HG02938 (cell line): Measurements from ENCODE around the gene ZG16B.

Experiments
- ATAC-seq: cut with Tn5 transposase; IDR thresholded peaks from one replicate; pipeline ENCODE4 v1.9.1; 2021; ENCODE audit warnings: mild to moderate bottlenecking, moderate library complexity; ENCODE audit not compliant: unreplicated experiment

ZG16B gene

GRCh38 chr16:2822496-2822895 lies 7.6 kb upstream of the ZG16B start:
- no peak for ATAC-seq

- no peak for ATAC-seq
Measured at GRCh38 chr16:2824626-2825025, 5.5 kb upstream of the ZG16B start.

DNA sequence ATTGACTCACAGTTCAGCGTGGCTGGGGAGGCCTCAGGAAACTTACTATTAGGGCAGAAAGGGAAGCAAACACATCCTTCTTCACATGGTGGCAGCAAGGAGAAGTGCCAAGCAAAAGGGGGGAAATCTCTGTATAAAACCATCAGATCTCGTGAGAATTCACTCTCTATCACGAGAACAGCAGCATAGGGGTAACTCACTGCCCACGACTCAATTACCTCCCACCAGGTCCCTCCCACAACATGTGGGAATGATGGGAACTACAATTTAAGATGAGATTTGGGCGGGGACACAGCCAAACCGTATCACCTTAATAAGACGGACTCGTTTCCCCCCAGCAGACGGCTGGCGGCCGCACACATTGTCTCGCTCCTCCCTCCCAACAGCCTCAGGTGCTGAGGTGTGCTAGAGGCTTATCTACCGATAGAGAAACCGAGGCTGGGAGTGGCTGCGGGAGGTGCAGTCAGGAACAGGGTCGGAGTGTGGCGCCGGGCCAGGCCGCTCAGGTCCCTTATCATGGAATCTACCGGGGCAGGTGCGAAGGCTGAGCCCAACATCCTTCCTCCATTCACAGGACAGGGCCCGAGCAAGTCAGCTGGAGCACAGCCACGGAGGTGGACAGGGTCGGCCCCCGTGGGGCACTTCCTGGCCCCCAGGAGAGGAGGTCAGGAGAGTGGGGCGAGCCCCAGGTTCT lies 4.9 kb upstream of the ZG16B start:
- no peak for ATAC-seq

GRCh38 chr16:2825906-2826305 lies 4.2 kb upstream of the ZG16B start:
- ATAC-seq, result no peak

GRCh38 chr16:2826591-2827373 lies 3.3 kb upstream of the ZG16B start:
- ATAC-seq, result no peak

GRCh38 chr16:2827374-2827791 lies 2.7 kb upstream of the ZG16B start:
- no peak for ATAC-seq

DNA sequence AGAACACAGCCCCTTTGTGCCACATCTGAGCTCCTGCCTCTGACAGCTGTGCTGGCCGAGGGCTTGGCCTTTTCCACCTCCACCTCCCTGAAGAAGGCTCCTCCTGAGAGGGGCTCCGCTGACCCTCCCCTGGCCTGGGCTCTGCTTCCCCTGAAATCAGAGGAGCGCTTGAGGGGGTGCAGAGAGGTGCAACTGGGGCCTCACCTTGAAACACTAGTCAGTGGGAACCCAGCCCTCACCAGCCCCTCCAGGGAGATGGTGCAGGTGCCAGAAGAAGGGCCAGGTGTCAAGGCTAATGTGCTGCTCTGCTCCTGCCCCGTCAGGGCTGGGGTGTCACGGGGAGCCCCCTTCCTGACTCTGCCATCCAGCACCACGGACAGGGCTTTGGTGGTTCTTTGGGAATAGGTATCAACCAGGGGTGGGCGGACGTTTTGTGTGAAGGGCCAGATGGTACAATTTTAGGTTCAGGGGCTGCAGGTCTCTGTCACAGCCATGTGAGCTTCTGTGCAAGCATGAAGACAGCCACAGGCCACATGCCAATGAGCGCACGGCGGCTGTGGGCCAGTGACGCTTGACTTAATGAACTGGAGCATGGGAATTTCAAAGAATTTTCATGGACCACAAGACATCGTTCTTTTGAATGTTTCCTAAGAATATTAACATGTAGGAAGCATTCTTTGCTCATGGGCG lies 2.1 kb upstream of the ZG16B start:
- no peak for ATAC-seq

DNA sequence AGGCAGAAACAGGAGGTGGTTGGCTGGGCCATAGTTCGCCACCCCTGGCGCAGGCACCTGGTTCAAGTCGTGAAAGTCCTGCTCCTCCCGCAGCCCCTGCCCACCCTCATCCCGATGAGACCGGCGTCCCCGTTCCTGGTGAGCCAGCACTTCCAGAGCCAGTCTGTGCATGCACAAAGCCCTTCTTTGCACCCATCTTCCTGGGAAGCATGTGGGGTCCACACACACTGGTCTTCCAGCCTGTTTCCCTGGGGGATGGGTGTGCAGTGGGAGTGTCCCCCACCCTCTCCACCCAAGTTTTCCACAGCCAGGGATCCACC lies 1.6 kb upstream of the ZG16B start:
- ATAC-seq, result no peak

- ATAC-seq, result no peak
Measured at GRCh38 chr16:2828876-2829430, 1.1 kb upstream of the ZG16B start.

DNA sequence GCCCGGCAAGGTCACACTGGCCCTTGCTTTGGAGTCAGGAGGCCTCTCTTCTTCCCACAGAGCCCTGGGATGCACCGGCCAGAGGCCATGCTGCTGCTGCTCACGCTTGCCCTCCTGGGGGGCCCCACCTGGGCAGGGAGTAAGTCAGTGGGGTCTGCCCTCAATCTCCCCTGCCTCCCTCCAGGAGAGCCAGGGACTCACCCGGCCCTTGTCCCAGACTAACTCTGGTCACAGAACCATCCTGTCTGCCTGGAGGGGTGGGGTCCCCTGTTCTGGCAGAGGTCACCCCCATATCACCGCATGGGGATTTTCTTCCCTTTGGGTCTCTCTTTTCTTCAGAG lies 222 bp downstream of the ZG16B start:
- ATAC-seq, result no peak

- no peak for ATAC-seq
Measured at GRCh38 chr16:2831203-2831602, 1.1 kb downstream of the ZG16B start.

DNA sequence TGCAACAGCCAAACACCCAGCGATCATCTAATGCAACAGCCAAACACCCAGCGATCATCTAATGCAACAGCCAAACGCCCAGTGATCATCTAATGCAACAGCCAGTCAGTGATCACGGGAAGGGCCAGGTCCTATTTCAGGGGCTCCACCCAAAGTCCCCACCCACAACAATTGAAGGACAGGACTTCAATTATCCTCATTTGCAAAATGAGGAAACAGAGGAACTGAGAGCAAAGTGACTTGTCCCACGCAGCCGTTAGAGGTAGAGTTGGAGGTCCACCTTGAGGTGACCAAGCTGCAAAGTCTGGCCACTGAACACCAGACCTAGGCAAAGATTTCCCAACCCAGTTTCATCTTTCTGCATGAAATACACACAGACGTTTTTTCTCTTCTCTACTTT lies 3.7 kb downstream of the ZG16B start:
- ATAC-seq, result no peak

- no peak for ATAC-seq
Measured at GRCh38 chr16:2834968-2835367, 4.9 kb downstream of the ZG16B start.

DNA sequence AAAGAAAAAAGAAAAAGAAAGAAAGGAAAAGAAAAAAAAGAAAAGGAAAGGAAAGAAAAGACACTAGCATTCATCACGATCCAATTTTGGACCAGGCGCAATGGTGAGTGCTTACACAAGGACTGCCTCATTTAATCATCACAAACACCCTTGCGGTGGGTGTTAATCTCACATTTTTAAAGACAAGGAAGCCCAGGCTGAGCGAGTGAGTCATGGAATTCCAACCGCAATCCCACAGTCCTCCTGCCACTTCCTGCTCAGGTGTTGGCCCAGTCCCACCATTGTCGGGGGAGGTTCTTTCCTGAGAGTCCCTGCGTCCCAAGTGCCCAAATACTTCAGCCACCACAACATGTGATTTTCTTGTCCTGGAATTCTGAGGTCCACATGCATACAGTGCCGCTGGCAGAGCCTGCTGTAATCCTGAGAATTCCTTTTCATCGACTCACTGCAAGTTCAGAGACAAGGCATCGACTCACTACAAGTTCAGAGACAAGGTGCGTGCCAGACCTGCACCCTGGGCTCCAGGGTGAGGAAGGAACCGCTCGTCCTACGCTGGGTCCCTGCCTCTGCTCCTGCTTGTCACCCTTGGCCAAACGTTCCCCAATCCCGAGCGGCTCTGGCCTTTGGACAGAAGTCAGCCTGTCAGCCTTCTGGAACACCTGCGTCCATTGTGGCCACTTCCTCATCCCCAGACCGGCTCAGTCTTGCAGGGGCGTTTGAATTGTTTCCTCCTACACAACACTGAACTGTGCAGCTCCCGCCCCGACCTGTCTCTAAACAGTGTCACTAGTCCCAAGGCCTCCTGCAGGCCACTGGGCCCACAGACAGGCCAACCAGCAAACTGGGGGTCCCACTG lies 5.8 kb downstream of the ZG16B start:
- ATAC-seq, result no peak

GRCh38 chr16:2836646-2837508 lies 6.8 kb downstream of the ZG16B start:
- no peak for ATAC-seq

GRCh38 chr16:2838928-2839327 lies 8.8 kb downstream of the ZG16B start:
- ATAC-seq, result no peak

DNA sequence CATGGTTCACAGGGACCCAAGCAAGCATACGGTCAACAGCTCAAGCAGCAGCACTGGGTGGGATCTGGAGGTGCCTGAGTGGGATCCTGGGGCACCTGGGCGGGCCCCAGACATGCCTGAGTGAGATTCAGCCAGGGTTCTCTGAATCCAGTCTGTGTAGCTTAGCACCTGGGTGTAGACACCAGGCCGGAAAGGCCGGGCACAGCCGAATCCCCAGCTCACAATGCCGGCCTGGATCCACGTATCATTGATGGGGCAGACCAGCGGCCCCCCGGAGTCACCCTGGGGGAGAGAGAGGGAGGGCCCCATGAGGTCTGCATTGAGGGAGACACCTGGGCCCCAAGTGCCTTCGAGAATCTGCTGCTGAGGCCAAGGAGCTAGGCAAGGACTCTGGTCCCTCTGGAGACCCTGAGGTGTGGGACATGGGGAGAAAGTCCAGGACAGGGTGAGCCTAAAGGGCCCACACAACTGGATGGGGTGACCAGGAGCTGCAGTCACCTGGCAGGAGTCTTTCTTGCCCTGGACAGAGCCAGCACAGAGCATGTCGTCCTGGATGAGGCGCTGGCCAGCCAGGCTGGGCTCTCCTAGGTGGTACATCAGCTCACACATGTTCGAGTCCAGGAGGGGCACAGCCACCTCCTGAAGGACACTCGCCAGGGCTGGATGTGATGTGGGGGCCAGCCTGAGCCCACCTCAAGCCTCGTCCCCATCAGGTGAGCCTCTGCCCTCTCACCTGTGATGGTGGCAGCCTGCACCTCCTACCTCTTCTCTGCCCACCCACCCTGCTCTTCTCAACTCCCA lies 9.7 kb downstream of the ZG16B start:
- ATAC-seq, result no peak

DNA sequence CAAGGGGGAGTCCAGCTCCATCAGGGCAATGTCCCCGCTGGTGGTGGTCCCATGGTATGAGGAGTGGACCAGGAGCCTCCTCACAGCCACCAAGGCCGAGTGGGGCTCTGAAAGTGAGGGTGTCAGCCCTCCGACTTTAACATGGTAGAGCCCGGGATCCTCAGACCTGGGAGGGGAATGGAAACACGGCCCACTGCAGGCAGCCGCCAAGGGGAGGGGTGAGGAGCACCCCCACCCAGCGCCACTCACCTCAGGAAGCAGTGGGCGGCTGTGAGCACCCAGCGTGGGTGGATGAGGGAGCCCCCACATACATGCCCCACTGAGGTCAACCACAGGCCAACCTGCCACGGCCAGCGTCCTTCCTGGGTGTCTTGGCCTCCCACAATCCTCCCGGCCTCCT lies 10.8 kb downstream of the ZG16B start:
- no peak for ATAC-seq

DNA sequence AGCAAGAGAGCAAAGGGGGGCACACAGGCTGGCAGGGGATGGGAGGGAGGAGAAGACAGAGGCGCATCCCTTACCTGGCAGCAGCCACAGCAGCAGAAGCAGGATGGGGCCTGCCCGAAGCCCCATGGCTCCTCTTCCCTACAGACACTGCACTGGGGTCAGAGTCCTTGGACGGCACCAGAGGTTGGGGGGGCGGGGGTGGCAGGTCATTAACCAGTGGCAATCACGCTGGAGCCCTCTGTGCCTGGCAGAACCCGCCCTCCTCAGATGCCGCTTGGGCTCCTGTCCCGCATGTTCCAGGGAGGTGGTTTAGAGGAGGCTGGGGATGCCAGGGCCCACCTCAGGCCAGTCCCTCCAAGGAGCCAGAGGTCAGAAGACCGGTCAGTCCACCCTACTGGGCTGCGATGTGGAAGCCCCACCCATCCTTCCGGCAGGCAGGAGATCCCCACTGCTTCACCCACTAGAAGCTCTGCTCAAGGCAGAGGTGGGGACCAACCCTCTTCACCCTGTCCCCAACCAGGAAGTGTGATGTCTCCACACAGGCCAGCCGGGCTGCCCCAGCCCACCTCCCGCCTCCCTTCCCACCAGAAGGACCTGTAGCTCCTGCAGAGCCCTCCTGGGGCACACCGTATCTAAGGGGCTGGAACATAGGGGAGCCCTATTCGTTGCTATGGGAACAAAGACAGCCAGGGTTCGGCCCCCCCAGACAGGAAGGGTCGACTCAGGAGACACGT lies 11.7 kb downstream of the ZG16B start:
- no peak for ATAC-seq
